BJ (cell line): Measurements from ENCODE around the gene MYL11. TPM values are rescaled to one million over a fixed set of nuclear protein-coding genes. Genes with fewer than 3 reads are reported as not detected.

ENCODE experiments used
- CTCF ChIA-PET: fragments of 350-600 bp; formaldehyde crosslinking; extraction: SDS; loops from one replicate; lab custom pipeline; 2021; ENCODE audit warnings: antibody characterized with exemption, inconsistent platforms; lab: Yijun Ruan, JAX
- POLR2A ChIA-PET: fragments of 300-600 bp; sonication (Branson Sonifier 250); formaldehyde crosslinking; extraction: SDS; loops from one replicate; lab custom pipeline; 2021; ENCODE audit warnings: antibody characterized with exemption; lab: Charles Lee
- DNase-seq: peaks from one replicate; pipeline ENCODE4 v3.0.0-alpha.2; 2011; ENCODE audit warnings: low read depth
- H3K27me3 ChIP-seq: 2 replicates; pipeline ENCODE4 v1.6.0; 2011; ENCODE audit warnings: low read length; ENCODE audit not compliant: control insufficient read depth, insufficient read depth
- H3K36me3 ChIP-seq: 2 replicates; pipeline ENCODE4 v1.5.1; 2011; ENCODE audit warnings: low read length; ENCODE audit not compliant: control insufficient read depth, insufficient read depth
- H3K4me3 ChIP-seq: 2 replicates; pipeline ENCODE4 v1.5.1; 2011; ENCODE audit warnings: low read depth, mild to moderate bottlenecking, control low read depth, low read length
- polyA plus RNA-seq: library from polyadenylated mRNA; depleted of rRNA; stranded (reverse); fragments of >200 nt; gene quantifications from 2 replicates; pipeline ENCODE4 v1.2.3, GENCODE V29; 2011
- TF ChIP-seq, protein P1 (sequence below): IDR thresholded peaks from 2 replicates; pipeline ENCODE4 v1.5.1; 2011; ENCODE audit warnings: low read depth, mild to moderate bottlenecking, control low read depth, inconsistent platforms, low read length, moderate library complexity; ENCODE audit not compliant: insufficient read depth

Gene MYL11
- polyA plus RNA-seq, 1 experiment, result 0.69 TPM

DNA sequence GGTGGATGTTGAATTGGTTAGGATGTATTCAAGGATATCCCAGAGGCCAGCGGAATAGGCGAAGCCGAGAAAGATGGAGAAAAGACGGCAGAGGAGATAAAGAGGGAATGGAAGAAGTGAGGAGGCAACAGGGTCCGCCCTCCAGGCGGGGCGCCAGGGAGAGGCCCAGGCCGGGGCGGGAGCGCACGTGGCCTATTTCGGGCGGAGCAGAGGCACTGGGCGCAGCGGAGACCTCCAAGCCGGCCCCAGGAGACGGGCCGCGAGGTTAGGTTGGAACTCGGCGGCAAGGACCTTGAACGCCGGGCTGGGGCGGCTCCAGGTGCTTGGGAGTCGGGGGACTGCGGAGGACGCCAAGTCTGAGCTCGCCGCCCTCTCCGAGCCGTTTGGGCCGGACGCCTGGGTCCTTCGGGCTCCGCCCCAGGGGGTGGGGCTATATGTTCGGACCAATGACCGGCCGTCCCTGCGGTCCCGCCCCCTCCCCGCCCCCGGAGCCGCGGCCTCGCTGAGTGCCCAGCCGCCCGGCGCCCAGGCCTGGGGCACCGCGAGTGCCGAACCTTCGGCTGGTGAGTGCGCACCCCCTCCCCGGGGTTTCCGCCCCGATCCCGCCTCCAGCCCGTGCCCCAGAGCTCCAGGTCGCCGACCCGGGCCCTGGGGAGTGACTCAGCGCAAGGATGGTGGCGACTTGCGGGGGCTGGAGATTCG lies 32.7 kb downstream of the MYL11 start, which contains the start of gene ZNF771:
ZNF771 (plus strand) TSS at position 505 of the 702 bp plus-strand sequence. CDS start 448 bp downstream, outside the sequence.
- ChIA-PET CTCF (interaction anchor here (1.0 to 2.4 kb wide), 9 partner anchors 9 to 364 kb away, joined by 3 to 6 read pairs (median 4); partner anchors contain the start of genes DCTPP1 and ZNF48), POLR2A (interaction anchor here (0.9 kb wide), 1 partner anchor 10 kb away, joined by 3 read pairs; no protein-coding TSS in a partner anchor)
- Histone ChIP-seq H3K36me3 (peaks cover 4% of the 10 kb centered on the region), H3K4me3 (peak within 1 kb of the TSS; percentile 57), H3K27me3 (no peaks in the 10 kb centered on the region)
- TF ChIP-seq, protein P1, sequence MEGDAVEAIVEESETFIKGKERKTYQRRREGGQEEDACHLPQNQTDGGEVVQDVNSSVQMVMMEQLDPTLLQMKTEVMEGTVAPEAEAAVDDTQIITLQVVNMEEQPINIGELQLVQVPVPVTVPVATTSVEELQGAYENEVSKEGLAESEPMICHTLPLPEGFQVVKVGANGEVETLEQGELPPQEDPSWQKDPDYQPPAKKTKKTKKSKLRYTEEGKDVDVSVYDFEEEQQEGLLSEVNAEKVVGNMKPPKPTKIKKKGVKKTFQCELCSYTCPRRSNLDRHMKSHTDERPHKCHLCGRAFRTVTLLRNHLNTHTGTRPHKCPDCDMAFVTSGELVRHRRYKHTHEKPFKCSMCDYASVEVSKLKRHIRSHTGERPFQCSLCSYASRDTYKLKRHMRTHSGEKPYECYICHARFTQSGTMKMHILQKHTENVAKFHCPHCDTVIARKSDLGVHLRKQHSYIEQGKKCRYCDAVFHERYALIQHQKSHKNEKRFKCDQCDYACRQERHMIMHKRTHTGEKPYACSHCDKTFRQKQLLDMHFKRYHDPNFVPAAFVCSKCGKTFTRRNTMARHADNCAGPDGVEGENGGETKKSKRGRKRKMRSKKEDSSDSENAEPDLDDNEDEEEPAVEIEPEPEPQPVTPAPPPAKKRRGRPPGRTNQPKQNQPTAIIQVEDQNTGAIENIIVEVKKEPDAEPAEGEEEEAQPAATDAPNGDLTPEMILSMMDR, result no peak
- DNase-seq, result peak; percentile 18

DNA sequence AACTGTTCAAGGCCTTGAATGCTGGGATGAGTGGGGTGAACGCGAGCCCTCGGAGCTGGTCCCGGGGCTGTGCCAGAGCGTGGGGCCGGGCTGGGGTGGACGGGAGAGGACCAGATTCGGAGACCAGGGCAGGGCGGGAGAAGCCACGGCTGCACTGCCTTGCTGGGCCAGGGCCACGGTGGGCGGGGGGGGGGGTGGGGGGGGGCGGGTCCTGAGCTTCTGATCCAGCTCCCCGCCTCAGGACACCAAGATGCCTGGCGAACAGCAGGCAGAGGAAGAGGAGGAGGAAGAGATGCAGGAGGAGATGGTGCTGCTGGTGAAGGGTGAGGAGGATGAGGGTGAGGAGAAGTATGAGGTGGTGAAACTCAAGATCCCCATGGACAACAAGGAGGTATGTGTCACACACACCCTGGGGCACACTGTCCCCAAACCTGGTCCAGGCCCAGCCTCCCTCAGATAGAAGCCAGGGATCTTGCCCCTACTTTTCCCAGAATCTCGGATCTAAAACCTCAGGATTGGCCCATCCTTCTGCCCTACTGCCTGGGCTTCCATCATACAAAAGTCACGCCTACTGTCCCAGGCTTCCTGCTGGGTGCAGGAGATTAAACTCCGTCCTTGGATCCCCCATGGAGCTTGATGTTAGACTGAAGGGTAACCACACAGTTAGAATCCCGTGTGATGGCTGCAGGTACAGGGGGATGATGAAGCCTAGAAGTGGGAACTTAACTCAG lies 33.4 kb downstream of the MYL11 start:
- TF ChIP-seq, protein P1, result no peak
- Histone ChIP-seq H3K4me3 (peak overlapping the region; percentile 57), H3K36me3 (peaks cover 4% of the 10 kb centered on the region), H3K27me3 (no peaks in the 10 kb centered on the region)
- no peak for DNase-seq
- ChIA-PET CTCF (interaction anchor here (0.7 to 2.4 kb wide), 12 partner anchors 10 to 376 kb away, joined by 3 to 11 read pairs (median 4); partner anchors contain the start of genes DCTPP1, GDPD3, TBX6 and ZNF48), POLR2A (interaction anchor here (0.6 to 0.9 kb wide), 3 partner anchors 10 to 760 kb away, joined by 3 to 8 read pairs (median 8); partner anchors contain the start of gene PRR14)

DNA sequence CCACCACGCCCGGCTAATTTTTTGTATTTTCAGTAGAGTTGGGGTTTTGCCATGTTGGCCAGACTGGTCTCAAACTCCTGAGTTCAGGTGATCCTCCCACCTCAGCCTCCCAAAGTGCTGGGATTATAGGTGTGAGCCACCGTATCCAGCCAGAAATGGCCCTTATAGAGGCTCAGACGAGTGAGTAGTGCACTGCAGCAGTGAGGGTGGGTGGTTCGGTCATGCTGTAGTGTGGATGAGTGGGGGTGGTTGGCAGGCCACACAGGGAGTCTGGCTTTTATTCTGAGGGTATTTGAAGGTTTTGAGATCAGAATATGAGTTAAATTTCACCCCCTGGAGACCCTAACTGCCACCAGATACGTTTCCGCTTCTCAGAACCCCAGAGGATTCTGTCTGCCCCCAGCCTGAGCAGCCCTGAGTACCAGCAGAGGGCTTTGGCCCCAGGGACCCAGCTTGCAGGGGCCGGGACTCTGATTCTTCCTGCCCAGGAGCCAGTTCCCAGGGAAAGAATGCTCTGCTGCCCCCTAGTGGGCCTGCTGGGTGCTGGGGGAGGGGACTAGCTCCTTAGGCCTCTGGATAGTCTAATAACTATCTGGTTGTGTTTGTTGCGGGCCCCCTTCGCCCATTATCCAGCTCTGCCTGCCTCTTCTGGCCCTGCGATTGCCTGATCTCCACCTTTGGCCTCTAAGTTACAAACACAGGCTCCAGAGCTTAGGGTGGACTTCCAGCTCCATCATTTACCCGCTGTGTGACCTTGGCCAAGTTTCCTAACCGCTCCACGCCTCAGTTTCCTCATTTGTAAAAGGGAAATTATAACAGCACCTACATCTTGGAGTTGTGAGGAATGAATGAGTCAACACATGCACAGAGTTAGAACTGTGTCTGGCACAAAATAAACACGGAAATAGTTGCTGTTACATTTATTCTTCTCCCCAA lies 34.8 kb downstream of the MYL11 start:
- no peak overlapping the region for H3K4me3 ChIP-seq
- peak; percentile 17 for DNase-seq
- TF ChIP-seq, protein P1, result peak; percentile 98
- CTCF ChIA-PET, result interaction anchor here (0.6 to 2.4 kb wide), 21 partner anchors 8 to 318 kb away, joined by 3 to 11 read pairs (median 4); partner anchors contain the start of genes DCTPP1, GDPD3, SEPTIN1 and TBX6
- no peaks in the 10 kb centered on the region for H3K27me3 ChIP-seq
- peaks cover 7% of the 10 kb centered on the region for H3K36me3 ChIP-seq
- POLR2A ChIA-PET, result no interaction called here

DNA sequence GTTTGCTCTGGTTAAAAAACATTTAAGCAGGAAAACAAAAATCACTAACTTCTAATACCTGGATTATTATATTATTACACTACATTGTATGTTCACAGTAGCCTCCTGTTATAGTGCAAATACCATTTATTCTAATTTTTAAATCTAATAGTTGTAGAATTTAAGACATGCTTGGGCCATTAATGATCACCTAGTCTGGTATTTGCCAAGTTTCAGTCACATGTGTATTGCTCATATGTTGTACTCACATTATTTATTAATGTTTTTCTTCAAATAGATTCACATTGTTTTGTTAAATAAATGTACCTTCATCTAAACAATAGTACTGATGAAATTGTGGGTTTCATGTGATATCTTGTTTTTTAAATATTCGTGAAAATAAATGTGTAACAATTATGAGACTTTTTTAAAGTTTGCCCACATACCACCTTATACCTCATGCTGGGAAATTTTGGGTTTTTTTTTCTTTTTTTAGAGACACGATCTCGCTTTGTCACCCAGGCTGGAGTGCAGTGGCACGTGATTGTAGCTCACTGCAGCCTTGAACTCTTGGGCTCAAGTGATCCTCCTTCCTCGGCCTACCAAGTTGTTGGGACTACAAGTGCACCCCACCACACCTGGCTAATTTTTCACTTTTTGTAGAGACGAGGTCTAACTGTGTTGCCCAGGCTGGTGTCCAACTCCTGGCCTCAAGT lies 38.7 kb downstream of the MYL11 start:
- Histone ChIP-seq H3K27me3 (no peaks in the 10 kb centered on the region), H3K4me3 (no peak overlapping the region), H3K36me3 (peaks cover 7% of the 10 kb centered on the region)
- TF ChIP-seq, protein P1, result no peak
- POLR2A ChIA-PET, result no interaction called here
- DNase-seq, result no peak
- CTCF ChIA-PET, result no interaction called here
